Measurements from ENCODE around the gene MAPT.

Gene MAPT

DNA sequence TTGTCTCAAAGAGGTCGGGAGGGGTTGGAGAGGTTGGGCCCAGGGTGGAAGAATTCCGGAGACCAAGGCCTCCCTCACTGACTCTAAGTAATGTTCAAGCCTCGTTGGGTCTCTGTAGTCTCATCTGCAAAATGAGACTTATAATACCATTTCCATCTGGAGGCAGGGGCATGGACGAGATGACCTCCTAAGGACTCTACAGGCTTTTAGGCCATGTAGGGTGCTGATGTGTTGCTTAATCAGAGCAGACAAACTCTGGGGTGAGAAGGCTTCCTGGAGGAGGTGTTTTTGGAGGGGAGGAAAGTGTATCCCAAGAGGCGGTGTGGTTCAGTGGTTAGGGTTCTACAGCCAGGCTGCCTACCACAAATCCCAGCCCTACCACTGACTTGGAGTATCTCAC, 46.6 kb upstream of the MAPT start:
- DNase-seq (ENCODE audit: low read depth) = no peak
- H3K4me3 ChIP-seq (replicated peaks; ENCODE audit: low read depth, low read length) = no peak overlapping the region
- TF ChIP-seq, protein P1, sequence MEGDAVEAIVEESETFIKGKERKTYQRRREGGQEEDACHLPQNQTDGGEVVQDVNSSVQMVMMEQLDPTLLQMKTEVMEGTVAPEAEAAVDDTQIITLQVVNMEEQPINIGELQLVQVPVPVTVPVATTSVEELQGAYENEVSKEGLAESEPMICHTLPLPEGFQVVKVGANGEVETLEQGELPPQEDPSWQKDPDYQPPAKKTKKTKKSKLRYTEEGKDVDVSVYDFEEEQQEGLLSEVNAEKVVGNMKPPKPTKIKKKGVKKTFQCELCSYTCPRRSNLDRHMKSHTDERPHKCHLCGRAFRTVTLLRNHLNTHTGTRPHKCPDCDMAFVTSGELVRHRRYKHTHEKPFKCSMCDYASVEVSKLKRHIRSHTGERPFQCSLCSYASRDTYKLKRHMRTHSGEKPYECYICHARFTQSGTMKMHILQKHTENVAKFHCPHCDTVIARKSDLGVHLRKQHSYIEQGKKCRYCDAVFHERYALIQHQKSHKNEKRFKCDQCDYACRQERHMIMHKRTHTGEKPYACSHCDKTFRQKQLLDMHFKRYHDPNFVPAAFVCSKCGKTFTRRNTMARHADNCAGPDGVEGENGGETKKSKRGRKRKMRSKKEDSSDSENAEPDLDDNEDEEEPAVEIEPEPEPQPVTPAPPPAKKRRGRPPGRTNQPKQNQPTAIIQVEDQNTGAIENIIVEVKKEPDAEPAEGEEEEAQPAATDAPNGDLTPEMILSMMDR (IDR thresholded peaks at IDR 0.05; ENCODE audit: low read length, missing control alignments) = no peak

DNA sequence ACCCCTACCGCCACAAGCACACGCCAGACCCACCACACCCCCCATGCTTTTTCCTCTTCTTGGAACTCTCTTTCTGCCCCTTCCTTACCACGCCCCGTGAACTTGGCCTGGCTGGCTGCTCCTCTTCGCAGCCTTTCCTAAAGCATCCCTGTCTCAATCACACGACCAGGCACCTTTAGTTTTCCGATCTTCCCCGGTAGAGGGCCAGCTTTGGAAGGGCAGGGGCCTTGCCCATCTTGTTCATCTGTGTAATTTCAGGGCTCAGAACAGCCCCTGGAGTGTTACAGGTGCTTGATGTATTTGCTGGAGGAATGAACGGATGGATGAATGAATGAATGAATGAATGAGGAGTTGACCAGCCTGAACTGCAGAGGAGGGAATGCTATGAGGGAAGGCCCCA, 45.9 kb upstream of the MAPT start:
- DNase-seq (ENCODE audit: low read depth) = no peak

DNA sequence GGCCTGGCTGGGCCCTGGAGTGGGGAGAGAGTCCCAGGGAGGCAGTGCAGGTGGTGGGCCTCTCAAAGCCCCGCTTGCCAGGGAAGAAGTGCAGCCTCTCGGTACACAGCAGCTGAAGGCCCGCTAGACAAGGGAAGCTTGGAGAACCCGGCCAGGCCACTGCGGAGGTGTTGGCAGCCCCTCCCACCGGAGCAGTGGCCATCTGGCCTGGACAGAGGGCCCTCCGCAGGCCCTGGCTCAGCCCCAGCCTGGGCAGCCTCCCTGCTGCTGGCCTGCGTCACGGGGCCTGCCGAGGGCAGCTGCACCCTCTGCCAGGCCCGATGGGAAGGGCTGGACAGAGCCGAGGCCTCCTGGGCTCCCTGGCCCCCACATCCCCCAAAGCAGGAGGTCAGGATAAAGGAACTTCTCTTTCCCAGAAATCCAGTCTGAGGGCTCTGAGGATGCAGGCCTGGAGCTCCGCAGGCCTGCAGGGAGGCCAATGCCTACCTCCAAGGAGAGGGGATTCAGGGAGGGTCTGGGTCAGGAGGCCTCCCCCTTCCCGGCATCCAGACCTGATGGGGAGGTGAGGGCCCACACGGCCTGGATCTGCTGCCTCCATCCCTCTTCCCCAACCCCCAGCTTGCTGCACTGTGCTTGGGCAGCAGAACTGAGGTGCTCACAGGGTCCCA, 45.4 kb upstream of the MAPT start:
- H3K4me3 ChIP-seq (replicated peaks; ENCODE audit: low read depth, low read length) = no peak overlapping the region
- TF ChIP-seq, protein P1 (IDR thresholded peaks at IDR 0.05; ENCODE audit: low read length, missing control alignments) = no peak

More for the DNA sequence above, 45.9 kb upstream of the MAPT start:
- no peak overlapping the region for H3K4me3 ChIP-seq (replicated peaks; ENCODE audit: low read depth, low read length)
- TF ChIP-seq, protein P1 (IDR thresholded peaks at IDR 0.05; ENCODE audit: low read length, missing control alignments) = no peak

DNA sequence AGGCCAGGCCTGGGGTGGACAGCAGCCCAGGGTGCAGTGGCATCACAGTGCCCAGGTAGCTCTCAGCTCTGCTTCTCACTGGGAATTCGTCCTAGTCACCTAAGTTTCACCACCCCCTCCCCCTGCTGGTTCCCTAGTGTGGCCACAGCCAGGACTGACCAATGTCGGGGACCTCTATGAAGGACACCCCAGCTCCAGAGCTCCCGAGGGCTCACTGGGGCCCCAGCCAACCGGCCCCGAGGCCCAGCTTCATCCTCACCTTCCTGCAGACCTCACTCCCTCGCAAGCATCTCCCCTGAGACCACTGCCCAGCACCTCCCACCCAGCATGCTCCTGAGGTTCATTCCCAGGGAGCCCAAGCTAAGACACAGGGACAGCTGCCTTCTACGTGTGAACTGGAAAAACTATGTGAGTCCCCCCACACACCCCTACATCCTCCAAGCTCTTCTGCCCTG, 44.8 kb upstream of the MAPT start:
- DNase-seq (ENCODE audit: low read depth) = no peak
- TF ChIP-seq, protein P1 (IDR thresholded peaks at IDR 0.05; ENCODE audit: low read length, missing control alignments) = no peak
- H3K4me3 ChIP-seq (replicated peaks; ENCODE audit: low read depth, low read length) = no peak overlapping the region

More for the DNA sequence above, 45.4 kb upstream of the MAPT start:
- DNase-seq (ENCODE audit: low read depth) = no peak

DNA sequence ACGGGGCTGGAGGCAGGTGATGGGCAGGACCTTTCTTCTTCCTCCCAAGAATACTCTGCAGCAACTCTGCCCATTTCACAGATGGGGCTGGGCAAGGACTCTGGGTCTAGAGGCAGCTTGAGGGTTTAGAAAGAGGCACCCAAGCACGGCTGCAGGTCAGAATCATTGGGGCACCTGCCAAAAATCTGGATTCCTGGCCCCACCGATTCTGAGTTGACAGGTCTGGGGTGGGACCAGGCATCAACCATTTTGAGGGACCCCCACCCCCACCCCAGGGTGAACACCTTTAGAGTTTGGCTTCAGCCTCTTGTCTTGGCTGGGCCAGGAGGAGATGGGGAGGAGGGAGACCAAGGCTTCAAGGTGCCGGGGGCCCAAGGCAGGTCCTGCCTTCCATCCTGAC, 44.3 kb upstream of the MAPT start:
- DNase-seq (ENCODE audit: low read depth) = no peak
- no peak overlapping the region for H3K4me3 ChIP-seq (replicated peaks; ENCODE audit: low read depth, low read length)
- TF ChIP-seq, protein P1 (IDR thresholded peaks at IDR 0.05; ENCODE audit: low read length, missing control alignments) = no peak

- no peak overlapping the region for H3K4me3 ChIP-seq (replicated peaks; ENCODE audit: low read depth, low read length)
- TF ChIP-seq, protein P1 (IDR thresholded peaks at IDR 0.05; ENCODE audit: low read length, missing control alignments) = no peak
- no peak for DNase-seq (ENCODE audit: low read depth)
These were observed 43.9 kb upstream of the MAPT start for GRCh38 chr17:45850468-45850867.

DNA sequence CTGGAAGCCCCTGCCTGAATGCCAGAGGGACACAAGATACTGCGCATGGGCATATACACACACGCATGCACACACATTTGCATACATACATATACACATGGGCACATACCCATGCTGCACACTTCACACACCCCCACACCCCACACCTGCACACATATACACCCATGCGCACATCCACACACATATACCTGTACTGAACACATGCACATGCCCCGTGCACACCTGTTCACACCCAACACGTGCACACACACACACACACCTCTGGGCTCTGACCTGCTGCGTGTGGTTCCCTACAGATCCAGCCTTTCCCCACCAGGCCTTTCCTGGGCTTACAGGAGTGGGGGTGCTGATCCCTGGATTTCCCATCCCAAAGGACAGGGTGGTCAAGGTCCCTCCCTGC, 43.3 kb upstream of the MAPT start:
- TF ChIP-seq, protein P1 (IDR thresholded peaks at IDR 0.05; ENCODE audit: low read length, missing control alignments) = no peak
- DNase-seq (ENCODE audit: low read depth) = no peak
- no peak overlapping the region for H3K4me3 ChIP-seq (replicated peaks; ENCODE audit: low read depth, low read length)
